Liver (tissue), 9 donors: ENCODE results near the gene MELTF. TPM values are rescaled to one million over a fixed set of nuclear protein-coding genes. Genes with fewer than 3 reads are reported as not detected.

Experiments
- DNase-seq: peaks from one replicate; pipeline ENCODE4 v3.0.0-alpha.2; 2017; ENCODE audit warnings: low spot score
- H3K27ac ChIP-seq, 2 donors: one replicate each; pipeline ENCODE4 v1.7.0; 2013; ENCODE audit warnings: inconsistent platforms in 2 of 2, low read length in 2 of 2, control low read depth in 1 of 2, low read depth in 1 of 2, mild to moderate bottlenecking in 1 of 2
- H3K27me3 ChIP-seq, 4 donors: one replicate each; pipeline versions ENCODE4 v1.6.1 to v1.7.0; 2013; ENCODE audit warnings: low read length in 3 of 4, inconsistent platforms in 1 of 4, mild to moderate bottlenecking in 1 of 4, moderate library complexity in 1 of 4; ENCODE audit not compliant: control insufficient read depth in 4 of 4, insufficient read depth in 4 of 4
- H3K36me3 ChIP-seq, 4 donors: one replicate each; pipeline versions ENCODE4 v1.6.1 to v1.7.0; 2013; ENCODE audit warnings: low read length in 3 of 4, mild to moderate bottlenecking in 3 of 4, low read depth in 1 of 4, moderate library complexity in 1 of 4; ENCODE audit not compliant: control insufficient read depth in 4 of 4, insufficient read depth in 3 of 4
- H3K4me1 ChIP-seq, 4 donors: one replicate each; pipeline versions ENCODE4 v1.6.1 to v1.7.0; 2013; ENCODE audit warnings: low read length in 3 of 4, mild to moderate bottlenecking in 3 of 4, moderate library complexity in 1 of 4; ENCODE audit not compliant: control insufficient read depth in 4 of 4, insufficient read depth in 4 of 4
- H3K4me3 ChIP-seq, 3 donors: one replicate each; pipeline versions ENCODE4 v1.6.1 to v1.7.0; 2013; ENCODE audit warnings: low read length in 3 of 3, control low read depth in 1 of 3, low read depth in 1 of 3, mild to moderate bottlenecking in 1 of 3
- H3K9ac ChIP-seq, 2 donors: one replicate each; pipeline ENCODE4 v1.7.0; 2013; ENCODE audit warnings: low read length in 2 of 2, mild to moderate bottlenecking in 2 of 2, moderate library complexity in 2 of 2, control low read depth in 1 of 2, low read depth in 1 of 2
- H3K9me3 ChIP-seq, 4 donors: one replicate each; pipeline versions ENCODE4 v1.6.1 to v1.7.0; 2013; ENCODE audit warnings: low read length in 3 of 4; ENCODE audit not compliant: control insufficient read depth in 4 of 4
- ATF3 ChIP-seq: IDR thresholded peaks from 2 replicates; pipeline ENCODE4 v1.6.1; 2016; ENCODE audit warnings: antibody characterized with exemption
- EGR1 ChIP-seq, 2 donors: IDR thresholded peaks; 2 replicates each; pipeline ENCODE4 v1.6.1; 2016 to 2018; ENCODE audit warnings: antibody characterized with exemption in 2 of 2, low read depth in 2 of 2
- FOXA1 ChIP-seq: IDR thresholded peaks from 2 replicates; pipeline ENCODE4 v1.6.1; 2016; ENCODE audit warnings: antibody characterized with exemption
- FOXA2 ChIP-seq: IDR thresholded peaks from 2 replicates; pipeline ENCODE4 v1.6.1; 2016; ENCODE audit warnings: antibody characterized with exemption
- GABPA ChIP-seq, 2 donors: IDR thresholded peaks in 1 of 2; conservative IDR thresholded peaks in 1 of 2; 2 replicates each; pipeline ENCODE4 v1.6.1; 2016; ENCODE audit warnings: antibody characterized with exemption in 2 of 2, mild to moderate bottlenecking in 1 of 2, moderate library complexity in 1 of 2
- HNF4A ChIP-seq, 2 donors: conservative IDR thresholded peaks; 2 replicates each; pipeline ENCODE4 v1.6.1; 2016; ENCODE audit warnings: antibody characterized with exemption in 2 of 2, mild to moderate bottlenecking in 2 of 2
- HNF4G ChIP-seq: IDR thresholded peaks from 2 replicates; pipeline ENCODE4 v1.6.1; 2016; ENCODE audit warnings: antibody characterized with exemption
- JUND ChIP-seq, 2 donors: IDR thresholded peaks; 2 replicates each; pipeline ENCODE4 v1.6.1; 2016; ENCODE audit warnings: antibody characterized with exemption in 2 of 2
- MAX ChIP-seq: IDR thresholded peaks from 2 replicates; pipeline ENCODE4 v1.6.1; 2016; ENCODE audit warnings: antibody characterized with exemption
- NR2F2 ChIP-seq: IDR thresholded peaks from 2 replicates; pipeline ENCODE4 v1.6.1; 2016; ENCODE audit warnings: antibody characterized with exemption
- RAD21 ChIP-seq, 2 donors: IDR thresholded peaks; 2 replicates each; pipeline ENCODE4 v1.6.1; 2016; ENCODE audit warnings: antibody characterized with exemption in 2 of 2, mild to moderate bottlenecking in 2 of 2
- REST ChIP-seq: IDR thresholded peaks from 2 replicates; pipeline ENCODE4 v1.6.1; 2016; ENCODE audit warnings: antibody characterized with exemption, mild to moderate bottlenecking
- RXRA ChIP-seq, 2 donors: IDR thresholded peaks; 2 replicates each; pipeline ENCODE4 v1.6.1; 2017 to 2018; ENCODE audit warnings: antibody characterized with exemption in 2 of 2, mild to moderate bottlenecking in 1 of 2
- SP1 ChIP-seq: IDR thresholded peaks from 2 replicates; pipeline ENCODE4 v1.6.1; 2018; ENCODE audit warnings: antibody characterized with exemption, mild to moderate bottlenecking
- TAF1 ChIP-seq: conservative IDR thresholded peaks from 2 replicates; pipeline ENCODE4 v1.6.1; 2016; ENCODE audit warnings: antibody characterized with exemption, mild to moderate bottlenecking
- YY1 ChIP-seq: IDR thresholded peaks from 2 replicates; pipeline ENCODE4 v1.6.1; 2016; ENCODE audit warnings: antibody characterized with exemption, mild to moderate bottlenecking
- ZBTB33 ChIP-seq: IDR thresholded peaks from 2 replicates; pipeline ENCODE4 v1.6.1; 2016; ENCODE audit warnings: antibody characterized with exemption
- WGBS: extraction: QIAGEN DNeasy Blood & Tissue Kit; methylation state at CpG from one replicate; pipeline ENCODE4 v1.1.7; 2013; 5-methylcytosine and 5-hydroxymethylcytosine counted together
- polyA plus RNA-seq, 2 donors: library from polyadenylated mRNA; stranded (reverse) in 1 of 2; unstranded in 1 of 2; fragments of 200-250 nt in 1 of 2; fragments of >200 nt in 1 of 2; fragmentation: Nextera tagmentation in 1 of 2; extraction: Ambion mirVana in 1 of 2; gene quantifications; one replicate each; pipeline versions ENCODE4 v1.2.1 to v1.2.3, GENCODE V29; 2013 to 2015
- total RNA-seq, 2 donors: library from RNA; depleted of rRNA; stranded (reverse); fragments of >200 nt; gene quantifications; one replicate each; pipeline ENCODE4 v1.2.3, GENCODE V29; 2014
- donor health status: healthy.
- donor health status: healthy.
- donor health status: healthy.
- donor health status: healthy.
- donor health status: healthy.

The MELTF gene
- total and polyA plus RNA-seq, 4 donors: 0.14 to 1.2 (median 1.0) TPM

- no peak overlapping the region for H3K4me3 ChIP-seq
- peaks cover 0 to 16% (median 10%) of the 10 kb centered on the region in 4 donors for H3K4me1 ChIP-seq
- no peaks in the 10 kb centered on the region for H3K27me3 ChIP-seq
- WGBS: 97% methylated on average over 10 of the region's 10 CpGs
- no peak overlapping the region for H3K27ac ChIP-seq
- H3K36me3 ChIP-seq: no peaks in the 10 kb centered on the region
- DNase-seq: peak; percentile 20
- H3K9ac ChIP-seq: no peak overlapping the region
- no peak for TF ChIP-seq NR2F2
- no peak for TF ChIP-seq ZBTB33
- TF ChIP-seq RXRA (IDR thresholded peaks at IDR 0.05): no peak
- TF ChIP-seq TAF1: no peak
- TF ChIP-seq HNF4G: no peak
- TF ChIP-seq REST: no peak
- TF ChIP-seq MAX: no peak
- TF ChIP-seq HNF4A (conservative IDR thresholded peaks at IDR 0.05): no peak
- no peak for TF ChIP-seq GABPA (IDR thresholded peaks at IDR 0.05 in 1 of 2, conservative IDR thresholded peaks at IDR 0.05 in 1 of 2)
- no peak for TF ChIP-seq JUND (IDR thresholded peaks at IDR 0.05)
- TF ChIP-seq ATF3: no peak
- TF ChIP-seq SP1: no peak
- TF ChIP-seq EGR1 (IDR thresholded peaks at IDR 0.05; ENCODE audit: low read depth in 2 of 2): no peak
- TF ChIP-seq FOXA2: no peak
- no peaks in the 10 kb centered on the region for H3K9me3 ChIP-seq
Observed at GRCh38 chr3:196965804-196966173, 63.8 kb downstream of the MELTF start.

- Histone ChIP-seq H3K4me1 (peaks cover 0 to 16% (median 10%) of the 10 kb centered on the region in 4 donors), H3K27ac (no peak overlapping the region), H3K36me3 (no peaks in the 10 kb centered on the region), H3K27me3 (no peaks in the 10 kb centered on the region), H3K9me3 (no peaks in the 10 kb centered on the region), H3K9ac (no peak overlapping the region), H3K4me3 (no peak overlapping the region)
- WGBS: 95% methylated on average over 11 of the region's 11 CpGs
- peak; percentile 10 for DNase-seq
- TF ChIP-seq JUND (IDR thresholded peaks at IDR 0.05): no peak
- no peak for TF ChIP-seq TAF1
- TF ChIP-seq HNF4A (conservative IDR thresholded peaks at IDR 0.05): no peak
- no peak for TF ChIP-seq MAX
- TF ChIP-seq NR2F2: no peak
- no peak for TF ChIP-seq RAD21 (IDR thresholded peaks at IDR 0.05)
- no peak for TF ChIP-seq GABPA (IDR thresholded peaks at IDR 0.05 in 1 of 2, conservative IDR thresholded peaks at IDR 0.05 in 1 of 2)
- no peak for TF ChIP-seq RXRA (IDR thresholded peaks at IDR 0.05)
- no peak for TF ChIP-seq ZBTB33
- TF ChIP-seq FOXA1: no peak
- no peak for TF ChIP-seq HNF4G
- no peak for TF ChIP-seq SP1
- TF ChIP-seq REST: no peak
- TF ChIP-seq EGR1 (IDR thresholded peaks at IDR 0.05; ENCODE audit: low read depth in 2 of 2): no peak
- TF ChIP-seq YY1: no peak
Observed at GRCh38 chr3:196965112-196965803, 64.4 kb downstream of the MELTF start.
